GM20431 (cell line): ENCODE data around the gene TFIP11.
"Not testable (repeated sequence)": the region's sequence is repeated elsewhere in the genome, so short reads cannot be mapped to it uniquely, and the experiment has no call there.

ENCODE experiments used
- in situ Hi-C: fragments of 300-500 bp; cut with MseI, MboI; formaldehyde crosslinking; loops from one replicate; pipeline ENCODE4 v1.15.0; 2020; ENCODE audit warnings: low sequenced_read_pairs; ENCODE audit not compliant: unreplicated experiment

The TFIP11 gene

GRCh38 chr22:26542831-26543230 lies 30.6 kb upstream of the TFIP11 start:
- in situ Hi-C loops: no loop called here

DNA sequence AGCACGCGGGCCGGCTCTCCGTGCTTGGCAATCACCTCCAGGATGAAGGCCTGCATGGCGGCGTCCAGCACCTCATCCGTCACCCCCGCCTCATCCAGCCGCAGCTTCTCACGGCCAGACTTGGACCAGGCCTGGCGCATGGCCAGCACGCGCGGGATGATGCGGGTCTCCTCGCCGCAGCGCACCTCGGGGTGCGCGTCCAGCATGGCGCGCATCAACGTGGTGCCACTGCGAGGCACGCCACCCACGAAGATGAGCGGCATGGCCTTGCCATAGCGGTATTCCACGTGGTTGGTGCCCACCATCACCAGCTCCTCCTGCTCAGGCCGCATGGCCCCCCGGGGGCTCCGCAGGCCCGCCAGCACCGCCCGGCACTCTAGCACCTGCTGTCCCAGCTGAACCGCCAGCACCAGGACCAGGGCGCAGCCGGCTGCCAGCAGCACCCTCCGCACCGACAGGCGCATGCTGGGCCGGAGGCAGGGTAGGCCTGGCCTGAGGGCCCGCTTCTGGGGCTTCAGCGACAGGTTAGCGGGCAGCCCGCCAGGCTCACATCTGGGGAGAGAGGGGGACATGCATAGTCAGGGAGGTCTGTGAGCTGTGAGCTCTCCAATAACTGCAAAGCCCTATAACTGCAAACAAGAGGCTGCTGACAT lies 29.0 kb upstream of the TFIP11 start:
- in situ Hi-C loops: no loop called here

DNA sequence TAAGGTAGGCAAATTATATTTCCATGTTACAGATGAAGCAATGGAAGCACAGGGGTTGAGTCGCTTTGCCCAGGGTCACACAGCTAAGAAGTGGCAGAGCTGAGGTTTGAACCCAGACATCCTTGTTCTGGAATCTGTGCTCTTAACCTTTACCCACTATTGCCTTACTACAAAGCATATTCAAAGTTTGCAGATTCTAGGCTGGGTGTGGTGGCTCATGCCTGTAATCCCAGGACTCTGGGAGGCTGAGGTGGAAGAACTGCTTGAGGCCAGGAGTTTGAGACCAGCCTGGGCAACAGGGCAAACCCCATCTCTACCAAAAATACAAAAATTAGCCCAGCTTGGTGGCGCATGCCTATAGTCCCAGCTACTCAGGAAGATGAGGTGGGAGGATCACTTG lies 27.8 kb upstream of the TFIP11 start:
- in situ Hi-C loops: no loop called here

- in situ Hi-C loops: no loop called here
Measured at GRCh38 chr22:26536762-26537134, 24.5 kb upstream of the TFIP11 start.

- in situ Hi-C loops: no loop called here
Measured at GRCh38 chr22:26536056-26536761, 23.9 kb upstream of the TFIP11 start.

- in situ Hi-C loops: no loop called here
Measured at GRCh38 chr22:26535603-26535908, 23.3 kb upstream of the TFIP11 start.

DNA sequence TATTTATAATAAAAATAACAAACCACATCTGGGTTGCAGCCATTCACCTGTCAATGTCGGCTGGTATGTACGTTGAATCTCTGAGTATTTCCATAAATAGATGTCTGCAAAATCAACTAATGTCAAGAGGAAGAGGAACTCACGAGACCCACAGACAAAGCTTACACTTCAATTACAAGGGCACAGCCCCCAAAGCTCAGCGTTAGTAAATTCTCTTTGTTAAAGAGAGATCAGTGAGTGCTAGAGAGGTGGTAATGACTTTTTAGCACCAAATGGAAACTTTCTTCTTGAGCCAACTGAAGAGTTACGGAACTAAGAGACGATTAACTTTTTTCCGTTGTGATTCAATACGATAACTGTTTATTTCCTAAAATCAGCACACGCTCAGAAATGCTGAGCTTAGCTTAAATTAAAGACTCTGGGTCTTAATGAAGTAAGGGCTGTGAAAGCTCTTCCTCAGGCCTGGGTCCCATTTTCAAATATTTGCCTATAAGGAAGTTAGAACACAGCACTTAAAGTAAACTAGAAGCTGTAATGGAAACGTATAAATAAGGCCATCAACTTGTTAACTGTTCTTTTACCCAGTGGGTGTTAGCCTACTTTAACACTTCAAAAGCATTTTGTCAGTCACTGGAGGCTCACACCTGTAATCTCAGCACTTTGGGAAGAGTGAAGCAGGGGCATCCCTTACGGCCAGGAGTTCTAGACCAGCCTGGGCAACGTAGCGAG lies 22.8 kb upstream of the TFIP11 start:
- in situ Hi-C loops: no loop called here

- in situ Hi-C loops: no loop called here
Measured at GRCh38 chr22:26534171-26534855, 22.0 kb upstream of the TFIP11 start.

DNA sequence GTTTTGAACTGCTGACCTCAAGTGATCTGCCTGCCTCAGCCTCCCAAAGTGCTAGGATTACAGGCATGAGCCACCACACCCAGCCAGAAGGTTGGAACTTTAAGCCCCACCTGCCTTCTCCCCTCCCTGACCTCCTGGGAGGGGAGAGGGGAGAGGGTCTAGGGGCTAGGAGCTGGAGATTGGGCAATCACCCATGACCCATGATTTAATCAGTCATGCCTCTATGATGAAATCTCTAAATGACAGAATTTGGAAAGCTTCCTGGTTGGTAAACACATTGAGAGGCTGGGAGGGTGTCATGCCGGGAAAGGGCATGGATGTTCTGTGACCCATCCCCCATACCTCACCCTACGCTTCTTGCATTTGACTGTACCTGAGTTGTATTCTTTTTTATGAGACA lies 17.1 kb upstream of the TFIP11 start:
- in situ Hi-C loops: no loop called here

GRCh38 chr22:26528518-26528917 lies 16.2 kb upstream of the TFIP11 start:
- in situ Hi-C loops: not testable (repeated sequence)

DNA sequence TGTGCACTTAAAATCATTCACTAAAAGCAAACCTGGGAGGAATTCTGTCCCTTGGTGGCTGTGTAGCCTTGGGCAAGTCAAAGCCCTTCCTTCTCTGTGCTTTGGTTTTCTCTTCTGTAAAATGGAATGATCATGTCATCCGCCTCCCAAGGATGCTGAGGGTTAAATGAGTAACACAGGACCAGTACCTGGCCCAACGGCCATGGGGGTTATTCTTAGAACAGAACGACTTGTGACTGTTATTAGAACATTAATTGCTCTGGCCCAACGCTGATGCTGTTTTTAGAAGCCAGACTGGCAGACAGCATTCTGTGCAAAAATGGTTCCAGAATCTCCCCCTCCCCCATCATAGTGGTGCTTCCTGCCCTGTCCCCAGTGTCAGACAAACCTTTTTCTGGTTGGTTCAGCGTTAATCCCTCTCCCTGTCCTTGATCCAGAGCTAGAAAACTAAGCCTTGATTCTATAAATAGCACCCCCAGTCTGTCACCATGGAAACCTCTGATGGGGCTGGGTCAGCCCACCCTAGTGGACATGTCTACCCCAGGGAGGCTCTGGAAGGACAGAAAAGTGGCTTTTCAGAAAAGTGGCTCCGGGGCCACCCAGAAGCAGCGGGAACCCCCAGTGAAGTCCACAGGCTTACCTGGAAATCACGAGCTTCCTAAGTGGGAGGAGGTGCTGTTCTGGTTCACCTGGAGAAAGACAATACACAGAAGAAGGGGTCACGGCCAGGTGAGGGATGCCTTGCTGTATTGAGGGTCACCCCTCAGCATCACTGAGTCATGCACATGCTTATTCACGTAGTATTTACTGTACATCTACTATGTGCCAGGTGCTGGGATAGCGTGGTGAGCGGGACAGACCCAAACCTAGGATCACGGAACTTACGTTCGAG lies 15.5 kb upstream of the TFIP11 start:
- in situ Hi-C loops: no loop called here

DNA sequence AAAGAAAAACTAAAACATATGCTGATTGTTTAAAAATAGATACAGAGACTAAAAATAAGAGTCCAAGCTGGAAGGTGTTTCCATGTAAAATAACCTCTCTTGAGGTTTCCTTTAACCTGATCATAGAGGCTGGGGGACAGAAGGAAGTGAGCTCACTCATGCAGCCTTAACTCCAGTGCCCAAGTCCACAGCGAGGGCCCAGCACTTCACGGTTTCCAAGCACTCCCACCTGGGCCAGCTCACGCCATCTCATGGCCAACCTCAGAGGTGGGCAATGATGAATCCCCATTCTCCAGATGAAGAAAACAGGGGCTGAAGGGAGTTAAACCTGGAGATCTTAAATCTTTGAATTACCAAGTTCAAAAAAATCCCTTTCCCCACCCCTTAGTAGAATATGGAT lies 14.9 kb upstream of the TFIP11 start:
- in situ Hi-C loops: no loop called here

GRCh38 chr22:26525946-26526564 lies 13.8 kb upstream of the TFIP11 start:
- in situ Hi-C loops: no loop called here

DNA sequence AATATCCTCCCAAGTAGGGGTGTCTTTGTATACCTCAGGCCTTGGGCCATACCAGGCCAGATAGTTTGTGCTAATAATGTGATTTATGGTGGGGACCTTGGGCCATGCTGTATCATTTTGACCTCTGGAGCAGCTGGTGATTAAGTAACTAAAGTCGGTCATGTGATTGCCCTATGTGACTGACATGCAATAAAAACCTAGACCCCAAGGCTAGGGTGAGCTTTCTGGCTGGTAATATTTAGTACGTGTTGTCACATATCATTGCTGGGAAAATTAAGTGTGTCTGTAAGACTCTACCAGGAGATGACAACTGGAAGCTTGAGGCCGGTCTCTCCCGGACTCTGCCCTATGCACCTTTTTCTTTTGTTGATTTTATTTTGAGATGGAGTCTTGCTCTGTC lies 12.6 kb upstream of the TFIP11 start:
- in situ Hi-C loops: no loop called here

DNA sequence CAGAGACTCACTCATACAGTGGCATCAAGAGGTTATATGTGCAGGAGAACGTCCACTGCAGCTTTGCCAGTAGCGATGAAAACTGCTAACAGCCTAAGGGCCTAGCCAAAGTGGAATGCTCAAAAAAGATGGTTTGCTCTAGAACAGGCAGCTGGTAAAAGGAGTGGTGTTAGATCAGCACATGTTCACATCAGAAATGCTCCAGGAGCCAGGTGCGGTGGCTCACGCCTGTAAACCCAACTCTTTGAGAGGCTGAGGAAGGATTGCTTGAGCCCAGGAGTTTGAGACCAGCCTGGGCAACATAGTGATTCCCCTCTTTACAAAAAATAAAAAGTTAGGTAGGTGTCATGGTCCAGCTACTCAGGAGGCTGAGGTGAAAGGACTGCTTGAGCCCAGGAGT lies 10.3 kb upstream of the TFIP11 start:
- in situ Hi-C loops: no loop called here

GRCh38 chr22:26522012-26522411 lies 9.7 kb upstream of the TFIP11 start:
- in situ Hi-C loops: no loop called here

GRCh38 chr22:26517429-26517828 lies 5.2 kb upstream of the TFIP11 start:
- in situ Hi-C loops: no loop called here

GRCh38 chr22:26516503-26516902 lies 4.2 kb upstream of the TFIP11 start:
- in situ Hi-C loops: no loop called here

DNA sequence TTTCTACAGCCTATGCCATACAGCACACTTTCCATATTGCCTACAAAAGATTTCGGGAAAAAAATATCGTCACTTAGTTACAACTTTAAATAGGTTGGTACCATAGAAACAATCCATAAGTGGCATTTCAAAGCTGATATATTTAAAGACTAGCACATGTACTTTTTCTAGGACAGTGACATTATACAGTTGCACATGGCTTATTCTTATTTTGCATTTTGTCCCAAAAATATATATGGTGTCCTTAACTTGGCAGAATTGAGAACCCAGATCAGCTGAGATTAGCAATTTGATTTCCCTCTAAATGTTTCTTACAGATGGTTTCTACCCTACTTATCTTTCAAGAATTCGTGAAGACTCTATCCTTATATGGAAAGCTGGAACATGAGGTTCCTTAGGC lies 3.7 kb upstream of the TFIP11 start:
- in situ Hi-C loops: no loop called here
